GM18520 (cell line): ENCODE measurements around the gene C2CD4D.

Experiments used
- ATAC-seq: cut with Tn5 transposase; IDR thresholded peaks from one replicate; pipeline ENCODE4 v1.9.1; 2021; ENCODE audit not compliant: unreplicated experiment

The C2CD4D gene

DNA sequence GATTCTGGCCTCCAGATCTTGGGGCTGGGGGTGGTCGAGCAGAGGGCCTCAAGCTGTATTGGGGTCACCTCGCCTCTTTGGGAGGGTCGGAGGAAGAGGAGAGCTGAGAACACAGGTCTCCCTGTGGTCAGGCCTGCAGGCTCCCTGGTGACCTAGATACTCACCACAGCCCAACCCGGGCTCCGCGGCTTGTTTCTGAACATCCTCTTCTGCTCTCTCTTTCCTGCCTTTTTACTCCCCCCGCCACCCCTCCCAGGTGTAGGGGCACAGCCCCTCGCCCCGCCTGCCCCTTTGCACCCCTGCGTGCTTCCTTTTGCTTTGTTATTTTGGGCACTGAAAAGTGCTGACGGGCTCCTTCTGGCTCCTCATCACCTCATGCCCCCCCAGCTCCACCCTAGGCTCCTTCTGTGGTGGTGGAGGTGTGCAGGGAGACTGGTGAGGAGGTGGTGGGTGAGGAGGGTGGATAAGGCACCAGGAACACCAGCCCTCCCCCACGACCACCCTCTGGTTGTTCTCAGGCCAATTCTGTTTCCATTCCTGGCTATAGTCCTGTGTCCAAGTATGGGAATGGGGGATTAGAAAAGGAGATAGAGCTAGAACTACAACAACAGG is 23.8 kb downstream of the C2CD4D start:
- no peak for ATAC-seq

DNA sequence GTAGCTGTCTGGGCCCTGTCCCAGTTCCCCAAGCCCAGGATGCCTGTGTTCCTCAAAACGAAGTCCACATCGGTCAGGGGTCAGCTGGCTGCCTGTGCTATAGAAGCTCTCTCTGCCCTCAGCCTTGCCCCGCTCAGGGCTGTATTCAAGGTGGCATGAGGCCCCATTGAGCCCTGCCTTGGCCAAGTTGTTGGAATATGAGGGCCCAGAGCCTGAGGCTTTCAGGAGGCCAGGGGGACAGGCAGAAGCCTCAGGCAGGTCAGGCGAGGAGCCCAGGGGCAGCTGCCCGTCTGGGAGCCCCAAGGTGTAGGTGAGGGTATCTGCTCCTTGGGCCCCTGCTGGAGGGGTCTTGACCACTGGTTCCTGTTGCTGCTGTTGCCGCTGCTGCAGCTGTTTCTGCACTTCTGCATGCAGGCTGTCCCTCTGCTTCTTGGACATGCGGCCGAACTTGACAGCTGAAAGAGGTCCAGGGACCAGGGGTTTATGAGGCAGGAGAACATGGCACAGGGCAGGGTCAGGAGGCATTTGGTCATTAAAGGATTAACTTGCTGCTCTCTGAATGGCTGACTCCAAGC is 24.6 kb downstream of the C2CD4D start:
- no peak for ATAC-seq

DNA sequence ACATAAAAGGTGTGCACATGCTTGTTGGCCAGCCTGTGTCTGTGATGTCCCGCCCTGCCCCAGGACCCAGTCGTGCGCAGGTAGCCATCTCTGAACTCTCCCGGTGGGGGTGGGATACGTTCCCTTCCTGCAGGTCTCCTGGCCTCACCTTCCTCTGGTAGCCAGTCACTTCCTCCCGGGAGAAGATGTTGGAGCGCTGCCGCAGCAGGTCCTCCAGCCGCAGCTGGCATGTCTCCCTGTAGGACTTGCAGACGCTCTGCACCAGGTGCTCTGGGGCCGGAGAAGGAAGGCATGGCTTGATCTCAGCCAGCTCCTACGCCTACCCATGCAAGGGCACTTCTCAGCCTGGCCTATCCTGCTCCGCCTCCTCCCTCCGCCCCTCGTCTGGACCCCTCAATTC is 25.2 kb downstream of the C2CD4D start:
- no peak for ATAC-seq

DNA sequence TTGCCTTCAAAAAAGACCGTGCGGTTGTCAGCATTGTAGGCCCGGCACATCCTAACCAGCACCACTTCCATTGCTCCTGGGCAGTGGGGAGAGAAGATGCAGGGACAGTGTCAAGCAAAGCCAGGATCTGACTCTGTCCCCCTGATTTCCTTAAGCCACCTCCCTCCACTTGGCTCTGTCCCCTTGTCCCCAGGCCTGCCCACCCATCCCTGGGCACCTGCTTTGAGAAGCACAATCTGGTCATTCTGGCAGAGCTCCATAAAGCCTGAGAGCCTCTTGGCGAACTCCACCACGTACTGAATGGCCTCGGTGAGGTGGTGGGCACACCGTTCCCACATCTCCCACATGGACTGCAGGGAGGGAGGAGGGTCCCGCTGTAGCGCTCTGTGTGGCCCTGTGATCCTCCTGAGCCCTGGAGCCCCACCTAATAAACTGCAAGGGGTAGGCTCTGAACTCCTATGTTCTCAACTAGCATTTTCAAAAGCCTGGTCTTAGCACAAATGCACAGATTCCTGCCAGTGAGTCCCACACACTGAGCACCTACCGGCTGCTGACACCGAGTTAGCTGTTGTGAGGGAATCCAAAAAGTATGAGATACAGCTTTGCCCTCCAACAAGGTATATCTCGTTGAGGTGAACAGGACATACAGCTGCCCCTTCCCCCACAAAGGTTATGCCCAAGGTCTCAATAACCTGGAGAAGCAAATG is 26.2 kb downstream of the C2CD4D start:
- no peak for ATAC-seq

DNA sequence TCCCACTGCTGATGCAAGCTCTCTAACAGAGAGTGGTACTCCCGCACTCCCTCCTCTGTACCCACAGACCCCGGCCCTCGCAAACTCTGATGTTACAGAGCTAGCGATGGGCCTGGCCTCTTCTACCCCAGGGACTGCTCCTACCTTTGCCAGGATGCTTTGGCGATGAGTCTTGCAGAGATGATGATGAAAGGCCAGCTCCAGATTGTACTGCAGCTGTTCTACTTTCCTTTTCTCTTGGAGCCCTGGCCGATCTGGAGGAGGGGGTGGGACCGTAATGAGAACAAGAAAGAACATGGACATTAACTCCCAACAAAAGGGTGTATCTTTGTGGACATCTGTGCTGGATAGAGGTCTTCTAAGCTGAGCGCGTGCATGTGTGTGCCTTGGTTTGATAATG is 28.4 kb downstream of the C2CD4D start:
- ATAC-seq = no peak

DNA sequence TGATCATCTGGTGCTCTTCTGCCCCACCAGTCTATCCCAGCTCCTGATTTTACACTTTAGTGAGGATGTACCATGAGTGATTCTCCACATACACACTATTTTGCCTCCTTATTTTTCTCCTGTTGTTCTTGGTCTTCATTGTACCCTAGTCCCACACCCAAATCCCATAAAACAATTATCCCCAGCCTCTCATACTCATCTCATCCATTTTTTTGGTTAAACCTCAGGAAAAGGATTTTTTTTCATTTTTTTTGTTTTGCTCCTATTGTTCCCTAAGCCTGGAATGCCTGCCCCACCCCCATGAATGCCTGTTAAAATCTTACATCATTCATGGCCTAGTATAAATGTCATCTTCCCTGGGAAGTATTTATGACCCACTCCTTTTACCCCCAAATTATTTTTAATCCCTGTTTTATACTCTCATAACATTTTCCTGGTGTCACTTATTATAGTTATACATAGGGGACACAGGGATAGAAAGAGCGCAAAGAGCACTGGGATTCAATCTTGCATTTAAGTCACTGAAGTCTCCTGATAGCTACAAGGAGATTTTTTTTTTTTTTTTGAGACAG is 29.5 kb downstream of the C2CD4D start:
- no peak for ATAC-seq

DNA sequence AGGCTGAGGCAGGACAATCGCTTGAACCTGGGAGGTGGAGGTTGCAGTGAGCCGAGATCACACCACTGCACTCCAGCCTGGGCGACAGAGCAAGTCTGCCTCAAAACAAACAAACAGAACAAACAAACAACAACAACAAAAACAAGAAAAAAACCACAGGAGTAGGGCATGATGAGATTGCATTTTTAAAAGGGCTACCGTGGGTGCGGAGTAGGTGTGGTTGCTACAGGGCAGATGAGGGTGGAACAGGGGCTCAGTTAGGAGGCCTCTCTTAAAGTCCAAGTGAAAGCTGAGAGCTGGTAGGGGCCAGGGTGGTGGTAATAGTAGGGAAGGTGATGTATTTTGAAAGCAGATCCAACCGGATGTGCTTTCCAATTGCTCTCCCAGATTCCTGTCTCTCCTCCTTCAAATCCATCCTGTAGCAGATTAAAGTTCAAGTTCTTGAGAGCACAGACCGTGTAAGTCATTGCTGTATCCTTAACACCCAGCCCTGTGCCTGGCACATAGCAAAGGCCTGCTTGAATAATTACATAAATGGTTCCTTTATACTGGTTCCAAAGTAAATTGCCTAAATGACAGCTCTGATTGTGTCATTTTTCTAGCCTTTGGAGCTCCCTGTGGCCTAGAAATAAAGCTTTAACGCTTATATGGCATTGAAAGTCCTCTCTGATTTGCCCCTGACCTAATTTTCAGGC is 30.2 kb downstream of the C2CD4D start:
- no peak for ATAC-seq

DNA sequence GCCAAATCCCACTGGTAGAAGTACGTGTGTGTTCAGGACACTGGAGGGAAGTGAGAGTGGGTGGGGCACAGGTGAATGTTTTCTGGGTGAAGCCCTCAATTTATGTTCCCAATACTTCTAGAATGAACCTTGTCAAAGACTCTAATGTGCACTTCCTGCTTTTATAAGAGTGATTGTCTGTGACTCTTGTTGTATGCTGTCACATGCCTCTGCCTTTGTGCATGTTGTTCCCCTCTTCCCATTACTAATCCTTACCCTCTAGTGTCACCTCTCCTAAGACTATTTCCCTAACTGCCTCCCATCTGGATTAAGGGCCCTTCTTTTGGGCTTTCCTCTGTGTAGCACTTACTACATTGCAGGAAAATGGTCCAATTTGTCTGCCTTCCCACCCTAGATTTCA is 31.9 kb downstream of the C2CD4D start:
- ATAC-seq = no peak

DNA sequence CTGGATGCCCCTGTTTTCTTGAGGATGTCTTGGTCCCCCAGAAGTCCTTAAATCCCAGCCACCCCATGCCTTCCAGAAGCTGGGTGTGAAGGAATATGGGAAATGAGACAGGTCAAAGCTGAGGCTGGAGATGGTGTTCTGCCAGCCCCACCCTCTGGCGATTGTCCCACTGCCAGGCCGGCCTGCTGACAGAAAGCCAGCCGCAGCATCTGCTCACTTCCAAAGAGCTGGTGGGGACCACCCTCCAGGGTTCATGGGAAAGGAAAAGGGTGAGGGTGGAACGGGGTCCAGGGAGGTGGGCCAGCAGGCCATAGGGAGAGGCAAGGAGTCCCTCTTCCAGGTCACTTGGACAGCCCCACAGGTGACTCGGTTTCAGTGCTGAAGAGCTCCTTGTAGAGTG is 32.5 kb downstream of the C2CD4D start:
- ATAC-seq = no peak

DNA sequence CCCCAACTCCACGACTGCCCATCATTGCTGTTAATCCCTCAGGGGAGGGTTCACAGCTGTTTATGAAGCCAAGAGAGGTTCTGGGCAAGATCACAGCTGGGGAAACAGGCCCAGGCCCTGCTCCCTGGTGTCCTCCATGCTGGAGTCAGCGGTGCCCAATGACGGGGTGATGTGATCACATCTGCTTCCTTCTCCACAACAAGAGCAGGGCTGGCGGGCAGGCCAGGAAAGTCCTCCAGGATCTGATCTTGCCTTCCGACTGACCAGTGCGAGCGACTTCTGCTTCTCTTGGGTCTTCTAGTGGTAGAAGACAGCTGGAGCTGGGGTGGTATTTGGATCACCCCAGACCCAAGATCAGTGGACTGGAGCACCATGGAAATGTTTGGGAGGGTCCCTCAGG is 33.5 kb downstream of the C2CD4D start:
- no peak for ATAC-seq

DNA sequence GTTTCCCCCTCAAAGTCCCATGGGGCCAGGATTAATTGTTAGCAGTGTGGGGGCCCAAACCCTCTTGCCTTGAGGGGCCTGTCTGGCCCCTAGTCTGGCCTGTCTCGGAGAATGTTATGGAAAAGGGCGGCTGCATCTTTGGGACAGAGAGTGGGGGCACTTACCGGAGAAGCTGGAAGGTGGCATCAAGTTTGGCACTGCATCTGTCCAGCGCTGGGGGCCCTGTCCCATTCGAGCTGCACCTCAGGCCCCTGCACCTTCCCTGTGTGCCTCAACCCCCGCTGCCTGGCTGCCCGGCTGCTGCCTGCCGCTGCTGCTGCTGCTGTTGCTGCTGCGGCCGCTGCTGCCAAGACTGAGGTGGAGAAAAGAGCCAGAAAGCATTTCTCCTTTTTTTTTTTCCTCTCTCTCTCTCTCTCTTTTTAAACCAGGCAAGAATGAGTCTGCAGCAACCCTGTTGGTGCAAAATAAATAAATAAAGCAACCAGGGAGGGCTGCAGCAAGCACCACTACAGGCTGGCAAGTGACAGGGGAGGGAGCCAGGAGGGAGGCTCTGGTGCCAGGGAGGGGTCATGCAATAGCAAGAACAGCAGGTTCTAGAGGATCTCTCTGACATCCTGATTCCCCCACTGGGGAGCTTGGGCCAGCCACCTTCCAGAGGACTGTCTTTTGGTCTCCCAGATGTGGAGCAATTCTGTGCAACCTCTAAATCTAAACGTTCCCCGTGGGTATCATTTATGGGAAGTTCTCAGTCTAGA is 34.4 kb downstream of the C2CD4D start, which contains the start of gene LINGO4:
LINGO4 (minus strand) TSS at position 354 of the 755 bp plus-strand sequence. CDS start 2,715 bp downstream, outside the sequence.
- ATAC-seq = no peak

DNA sequence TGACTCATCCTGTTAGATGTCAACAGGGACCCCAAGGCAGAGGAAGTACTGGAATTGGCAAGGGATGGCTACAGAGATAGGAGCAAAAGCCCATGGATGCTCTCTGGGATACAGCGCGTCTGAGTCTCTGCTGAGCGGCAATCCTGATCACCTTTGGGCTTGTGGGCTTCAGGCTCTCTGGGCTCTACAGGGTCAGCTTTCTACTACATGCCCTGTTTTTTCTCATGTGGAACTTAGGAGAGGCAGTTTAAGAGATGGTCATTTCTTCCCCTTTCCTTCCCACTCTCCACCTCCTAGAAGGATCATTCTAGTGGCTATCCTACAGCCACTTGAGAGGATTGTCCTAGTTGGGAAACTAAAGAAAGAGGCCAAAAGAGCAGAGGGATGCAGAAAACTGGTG is 35.7 kb downstream of the C2CD4D start:
- no peak for ATAC-seq

DNA sequence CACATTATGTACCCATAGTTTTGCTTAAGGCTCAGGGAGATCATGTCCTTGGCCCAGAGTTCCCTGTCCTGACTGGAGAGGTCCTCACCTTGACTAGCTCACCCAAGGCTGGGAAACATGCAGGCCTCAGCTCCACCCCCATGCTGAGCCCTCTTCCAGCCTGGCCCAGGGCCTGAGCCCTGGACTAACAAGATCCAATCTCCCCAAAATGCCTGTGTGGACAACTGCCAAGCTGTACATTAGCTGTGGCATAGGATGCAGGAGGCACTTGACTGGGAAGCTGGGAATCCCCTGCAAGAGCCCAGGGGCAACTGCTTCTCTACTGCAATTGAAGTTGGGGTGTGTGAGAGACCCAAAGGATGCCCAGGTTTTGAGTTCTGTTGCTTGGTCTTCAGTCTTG is 36.5 kb downstream of the C2CD4D start:
- ATAC-seq = no peak

DNA sequence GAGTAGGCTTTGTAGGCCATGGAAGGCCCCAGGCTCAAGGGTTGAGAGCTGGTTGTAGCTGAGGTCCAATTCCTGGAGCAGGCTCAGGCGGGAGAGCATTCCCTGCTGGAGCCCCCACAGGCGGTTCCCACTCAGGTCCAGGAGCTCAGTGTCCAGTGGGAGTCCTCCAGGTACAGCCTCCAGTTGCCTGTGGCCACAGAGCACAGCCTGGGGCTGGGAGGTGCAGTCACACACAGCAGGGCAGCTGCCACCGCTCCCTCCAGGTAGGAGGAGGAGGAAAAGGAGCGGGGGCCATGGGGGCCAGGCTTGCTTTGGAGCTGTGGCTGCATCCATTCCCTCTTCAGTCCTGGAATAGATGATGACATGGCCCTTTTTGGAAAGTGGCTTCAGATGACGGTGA is 37.2 kb downstream of the C2CD4D start:
- no peak for ATAC-seq

DNA sequence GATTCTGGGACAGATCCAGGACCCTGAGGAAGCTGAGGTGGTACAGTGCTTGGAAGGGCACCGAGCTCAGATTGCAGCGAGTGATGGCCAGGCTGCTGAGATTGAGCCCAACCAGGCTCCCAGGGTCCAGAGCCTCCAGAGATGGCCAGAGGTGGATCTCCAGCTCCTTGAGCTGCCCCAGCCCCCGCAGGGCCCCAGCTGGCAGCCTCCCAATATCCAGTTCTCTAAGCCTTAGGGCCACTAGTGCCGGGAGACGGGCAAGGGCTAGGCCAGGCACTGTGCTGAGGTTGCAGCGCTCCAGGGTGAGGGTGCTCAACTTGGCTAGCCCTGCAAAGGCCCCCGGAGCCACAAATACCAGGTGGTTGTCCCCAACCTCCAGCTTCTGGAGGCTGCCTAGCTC is 37.8 kb downstream of the C2CD4D start:
- ATAC-seq = no peak

DNA sequence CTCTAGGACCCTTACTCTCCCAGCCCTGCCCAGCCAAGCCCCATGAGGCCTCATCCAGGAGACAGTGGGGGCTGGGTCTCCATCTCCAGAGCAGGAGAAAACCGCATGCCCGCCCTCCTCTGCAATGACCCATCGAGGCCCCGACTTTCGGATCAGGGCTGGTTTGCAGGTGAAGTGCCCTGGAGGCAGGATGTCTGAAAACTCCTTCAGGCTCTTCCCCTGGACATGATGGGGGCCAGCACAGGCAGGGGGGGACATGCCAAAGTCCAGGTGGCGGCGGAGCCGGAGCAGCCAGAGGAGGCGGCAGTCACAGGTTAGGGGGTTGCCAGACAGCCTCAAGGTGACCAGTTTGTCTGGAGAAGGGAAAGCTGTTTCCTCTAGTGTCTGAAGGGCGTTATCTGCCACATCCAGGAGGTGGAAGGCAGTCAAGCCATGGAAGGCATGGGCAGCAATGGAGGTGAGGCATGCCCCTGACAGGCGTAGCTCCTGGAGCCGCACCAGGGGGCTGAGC is 38.3 kb downstream of the C2CD4D start:
- no peak for ATAC-seq

DNA sequence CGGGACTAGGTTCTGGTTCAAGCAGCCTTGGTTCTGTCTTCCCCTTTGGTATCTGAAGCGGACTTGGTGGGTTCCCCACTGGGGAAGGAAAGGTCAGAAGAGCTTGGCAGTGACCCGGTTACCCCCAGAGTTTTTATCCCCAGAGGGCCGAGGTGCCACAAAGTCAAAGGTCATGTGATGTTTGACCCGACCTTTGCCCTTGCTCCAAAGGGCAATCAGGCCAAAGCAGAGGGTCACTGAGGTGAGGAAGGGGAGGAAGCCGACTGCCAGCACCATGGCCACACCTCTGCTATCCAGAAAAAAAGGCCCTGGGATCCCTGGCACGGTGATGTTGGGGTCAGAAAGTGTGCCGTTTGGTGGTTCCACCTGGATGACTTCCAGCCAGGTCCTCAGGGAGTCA is 38.8 kb downstream of the C2CD4D start:
- no peak for ATAC-seq

DNA sequence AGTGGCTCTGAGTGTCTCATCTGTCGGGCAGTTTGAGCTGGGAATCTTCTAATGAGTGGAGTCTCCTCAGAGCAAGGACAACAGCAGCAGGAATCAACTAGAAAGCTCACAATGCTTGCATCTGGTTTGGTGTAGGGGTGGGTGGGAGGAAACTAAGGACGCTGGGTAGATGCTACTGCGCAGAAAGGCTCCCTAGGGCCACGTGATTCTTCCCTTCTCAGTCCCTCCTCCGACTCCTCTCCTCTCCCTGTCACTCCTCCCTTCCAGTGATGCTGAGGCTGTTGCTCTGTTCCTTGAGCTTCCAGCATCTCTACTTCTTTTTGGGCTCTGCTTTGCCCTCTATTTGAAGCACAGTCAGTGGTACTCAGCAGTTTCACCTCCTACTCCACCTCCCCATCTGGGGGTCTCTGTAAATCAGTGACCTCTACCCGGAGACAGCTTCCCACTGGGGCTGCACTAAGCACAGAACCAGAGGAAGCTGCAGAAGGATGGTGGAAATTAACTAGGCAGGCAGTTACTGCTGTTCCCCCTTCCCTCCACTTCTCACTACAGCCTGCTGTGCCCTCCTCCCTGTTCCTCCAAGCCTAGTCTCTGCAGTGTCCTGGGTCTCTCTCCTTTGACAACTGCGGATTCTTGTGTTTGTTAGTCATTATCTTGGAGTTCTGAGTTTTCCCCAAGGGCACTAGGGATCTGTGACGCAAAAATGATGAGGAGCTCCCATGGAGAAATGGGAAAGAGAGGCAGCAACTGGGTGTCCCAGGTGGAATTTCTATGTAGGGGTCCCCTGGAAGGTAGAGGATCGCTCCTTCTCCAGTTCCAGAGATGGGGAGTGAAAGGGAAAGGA is 40.2 kb downstream of the C2CD4D start:
- ATAC-seq = no peak

DNA sequence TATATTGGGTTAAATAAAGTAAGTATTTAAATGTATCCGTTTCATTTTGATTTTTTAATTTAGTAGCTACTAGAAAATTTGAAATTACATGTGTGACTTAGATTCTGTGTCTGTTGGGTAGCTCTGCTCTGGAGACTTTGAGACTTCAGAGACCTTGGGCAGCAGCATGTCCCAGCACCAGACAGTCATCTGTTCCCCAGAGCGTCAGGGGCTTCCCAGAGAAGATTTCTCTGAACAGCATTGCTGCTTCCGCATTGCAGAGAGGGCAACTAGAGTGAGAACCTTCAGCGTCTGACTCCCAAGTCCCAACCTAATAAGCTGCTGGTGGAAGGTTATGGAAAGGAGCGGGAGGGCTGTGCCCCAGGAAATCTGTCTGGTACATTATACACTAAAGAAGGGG is 41.0 kb downstream of the C2CD4D start:
- no peak for ATAC-seq
